LNCAP (cell line): ENCODE data around the gene EPSTI1.

ENCODE experiments used
- TF ChIP-seq, protein P1 (sequence below): fragments of 450-650 bp; IDR thresholded peaks from 2 replicates; pipeline ENCODE4 v1.5.1; 2017; ENCODE audit warnings: mild to moderate bottlenecking

EPSTI1 gene

GRCh38 chr13:42852136-42852535, 139.9 kb downstream of the EPSTI1 start:
- TF ChIP-seq, protein P1, sequence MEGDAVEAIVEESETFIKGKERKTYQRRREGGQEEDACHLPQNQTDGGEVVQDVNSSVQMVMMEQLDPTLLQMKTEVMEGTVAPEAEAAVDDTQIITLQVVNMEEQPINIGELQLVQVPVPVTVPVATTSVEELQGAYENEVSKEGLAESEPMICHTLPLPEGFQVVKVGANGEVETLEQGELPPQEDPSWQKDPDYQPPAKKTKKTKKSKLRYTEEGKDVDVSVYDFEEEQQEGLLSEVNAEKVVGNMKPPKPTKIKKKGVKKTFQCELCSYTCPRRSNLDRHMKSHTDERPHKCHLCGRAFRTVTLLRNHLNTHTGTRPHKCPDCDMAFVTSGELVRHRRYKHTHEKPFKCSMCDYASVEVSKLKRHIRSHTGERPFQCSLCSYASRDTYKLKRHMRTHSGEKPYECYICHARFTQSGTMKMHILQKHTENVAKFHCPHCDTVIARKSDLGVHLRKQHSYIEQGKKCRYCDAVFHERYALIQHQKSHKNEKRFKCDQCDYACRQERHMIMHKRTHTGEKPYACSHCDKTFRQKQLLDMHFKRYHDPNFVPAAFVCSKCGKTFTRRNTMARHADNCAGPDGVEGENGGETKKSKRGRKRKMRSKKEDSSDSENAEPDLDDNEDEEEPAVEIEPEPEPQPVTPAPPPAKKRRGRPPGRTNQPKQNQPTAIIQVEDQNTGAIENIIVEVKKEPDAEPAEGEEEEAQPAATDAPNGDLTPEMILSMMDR: no peak

DNA sequence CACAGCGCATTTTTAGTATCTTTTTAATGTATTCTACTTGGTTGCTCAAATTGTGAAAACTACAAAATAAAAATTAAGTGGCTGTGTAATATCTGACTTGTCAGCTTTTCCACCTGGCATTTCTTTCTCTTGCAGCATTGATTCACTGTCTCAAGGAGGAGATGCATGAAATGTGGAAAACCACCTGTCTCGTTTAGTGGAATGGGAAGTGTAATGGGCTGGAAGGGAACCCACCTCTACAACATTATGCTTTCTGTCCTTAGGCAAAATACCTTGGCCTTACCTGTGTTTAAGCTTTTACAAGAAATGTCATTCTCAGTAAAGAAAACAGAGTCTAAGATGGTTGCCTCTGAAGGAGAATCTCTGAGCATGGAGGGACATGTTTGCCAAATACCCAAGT, 142.8 kb downstream of the EPSTI1 start:
- TF ChIP-seq, protein P1: no peak

DNA sequence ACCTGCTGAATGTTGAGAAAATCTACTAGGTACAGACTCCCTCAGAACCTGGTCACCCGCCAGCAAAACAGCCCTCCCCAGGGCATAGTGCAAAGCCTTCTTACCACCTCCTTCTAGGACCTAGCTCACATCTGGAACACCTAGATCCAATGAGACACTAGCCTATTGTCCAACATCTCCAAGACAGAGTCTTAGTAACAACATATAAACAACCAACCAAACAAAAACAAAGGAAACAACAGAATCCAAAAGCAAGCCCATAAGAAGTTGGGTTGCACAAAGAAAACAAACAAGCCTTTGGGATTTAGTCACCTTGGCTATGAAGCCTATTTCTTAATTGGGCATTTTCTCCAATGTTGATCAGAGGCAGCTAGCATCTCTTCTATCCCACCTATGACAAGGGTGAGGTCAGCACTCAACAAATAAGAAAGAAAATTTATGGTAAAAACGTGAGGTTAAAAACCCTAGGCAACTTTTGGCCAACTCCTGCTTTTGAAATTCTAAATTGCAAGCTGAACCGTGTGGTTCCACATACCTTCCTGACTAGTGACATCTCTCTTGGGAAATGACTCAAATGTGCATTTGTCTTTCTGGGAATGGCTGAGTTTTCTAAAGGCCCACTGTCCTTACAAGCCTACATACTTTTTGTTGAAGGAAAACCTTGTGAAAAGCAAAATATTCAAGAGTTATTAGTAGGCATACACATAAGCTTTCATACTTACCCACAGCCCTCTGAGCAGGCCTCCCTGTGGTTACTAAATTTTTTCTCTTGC, 144.0 kb downstream of the EPSTI1 start:
- TF ChIP-seq, protein P1: no peak

- TF ChIP-seq, protein P1: peak; percentile 67
These were observed 154.9 kb downstream of the EPSTI1 start for GRCh38 chr13:42836930-42837690.
